NCI-H1105 treated with DMSO at 0.1 percent for 48 hours (cell line): Measurements from ENCODE around the gene TNS3.

Experiments used
- DNase-seq: peaks from one replicate; lab custom pipeline; 2025; lab: John Stamatoyannopoulos, UW

Gene TNS3

DNA sequence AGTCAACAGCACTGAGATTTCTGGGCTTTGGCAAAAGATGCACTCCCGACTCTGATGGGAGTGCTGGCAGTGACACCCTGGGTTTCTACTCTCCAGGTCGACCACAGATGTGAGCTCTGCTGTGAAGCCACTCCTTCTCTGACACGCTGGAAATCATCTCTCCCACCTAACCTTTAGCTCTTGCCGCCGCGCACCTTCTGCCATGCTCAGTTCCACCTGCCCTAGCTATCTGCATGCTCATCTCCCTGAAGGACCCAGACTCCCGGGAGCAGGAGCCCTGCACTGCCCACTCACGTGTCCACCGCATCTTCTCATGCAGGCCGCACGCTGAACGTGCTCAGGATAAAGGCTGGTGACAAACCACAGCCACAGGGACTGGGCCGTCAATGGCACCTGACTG is 174.8 kb downstream of the TNS3 start:
- no peak for DNase-seq

DNA sequence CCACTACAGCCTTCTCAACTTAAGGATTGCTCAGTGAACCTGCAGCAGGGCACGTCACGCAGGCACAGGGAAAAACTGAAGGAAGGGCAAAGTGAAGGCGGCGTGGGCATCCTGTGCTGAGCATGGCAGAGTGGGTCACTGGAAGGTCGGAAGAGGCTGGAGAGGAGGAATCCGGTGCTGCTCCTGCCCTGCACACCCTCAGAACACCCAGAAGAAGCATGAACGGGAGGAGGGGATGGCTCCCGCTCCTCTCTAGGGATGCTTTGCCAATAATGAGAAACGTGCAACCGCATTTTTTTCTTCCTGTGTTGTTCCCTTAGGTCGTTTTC is 175.1 kb downstream of the TNS3 start:
- DNase-seq, result no peak

DNA sequence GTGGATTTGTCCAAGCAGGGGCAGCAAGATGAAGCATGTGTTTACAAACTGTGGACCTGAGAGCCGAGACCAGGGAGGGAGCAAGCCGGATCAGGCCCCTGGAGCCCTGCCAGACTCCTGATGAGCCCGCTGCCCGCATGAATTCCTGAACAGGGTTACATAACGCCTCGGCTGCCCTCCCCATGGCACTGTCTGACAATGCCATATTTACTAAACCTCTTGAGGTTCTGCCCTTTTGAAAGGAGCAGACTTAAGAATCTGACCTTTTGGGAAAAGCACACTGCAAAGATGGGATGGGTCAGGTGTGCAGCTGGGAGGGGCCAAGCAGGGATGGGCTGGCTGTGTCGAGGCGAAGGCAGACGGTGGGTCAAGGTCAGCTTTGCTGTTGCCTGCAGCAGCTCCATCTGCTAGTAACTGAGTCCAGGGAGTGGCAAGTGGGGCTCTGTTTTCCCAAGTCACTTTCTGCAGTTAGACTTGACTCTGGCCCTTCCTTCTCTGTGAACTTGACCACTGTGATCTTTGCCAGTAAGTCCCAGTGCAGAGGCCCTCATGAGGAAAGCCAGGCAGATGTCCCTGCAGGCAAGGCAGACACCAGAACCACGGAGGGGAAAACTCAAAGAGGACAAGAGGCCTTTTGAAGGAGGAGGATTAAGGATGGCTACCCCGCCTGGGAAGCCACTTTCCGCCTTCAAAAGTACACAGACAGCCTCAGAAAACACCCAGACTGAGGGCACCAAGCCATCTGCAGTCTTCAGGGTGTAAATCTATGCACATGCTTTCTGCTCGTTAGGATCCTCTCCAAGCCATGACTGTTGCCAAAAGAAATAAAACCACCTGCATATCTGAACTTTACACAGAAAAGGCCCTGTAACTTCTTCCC is 175.8 kb downstream of the TNS3 start:
- DNase-seq, result no peak

DNA sequence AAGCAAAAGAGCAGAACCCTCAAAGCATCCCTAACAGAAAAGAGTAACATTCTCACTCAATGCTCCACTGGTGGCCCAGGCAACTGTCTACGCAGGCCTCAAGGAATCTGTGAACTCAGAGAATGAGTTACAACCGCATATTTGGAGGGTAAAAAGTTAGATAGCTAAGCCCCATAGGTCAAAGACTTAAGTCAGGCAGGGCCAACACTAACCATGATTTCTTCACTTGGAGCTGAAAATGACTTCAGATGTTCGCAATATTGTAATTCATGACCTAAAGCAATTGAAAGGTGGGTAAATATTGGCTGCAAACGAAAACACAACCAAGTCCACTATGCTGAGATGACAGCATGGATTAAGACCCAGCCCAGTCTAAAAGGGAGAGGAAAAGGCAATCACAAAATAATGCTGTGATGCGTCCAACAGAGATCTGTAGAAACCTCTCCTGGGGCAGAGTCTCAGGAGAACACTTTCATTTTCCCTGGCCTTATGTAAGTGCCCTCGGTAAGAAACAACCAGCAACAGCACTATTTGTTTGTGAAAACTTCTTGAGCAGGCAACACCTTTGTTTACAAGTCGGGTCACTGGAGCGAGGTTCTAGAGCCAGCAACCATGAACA is 176.5 kb downstream of the TNS3 start:
- DNase-seq, result no peak

DNA sequence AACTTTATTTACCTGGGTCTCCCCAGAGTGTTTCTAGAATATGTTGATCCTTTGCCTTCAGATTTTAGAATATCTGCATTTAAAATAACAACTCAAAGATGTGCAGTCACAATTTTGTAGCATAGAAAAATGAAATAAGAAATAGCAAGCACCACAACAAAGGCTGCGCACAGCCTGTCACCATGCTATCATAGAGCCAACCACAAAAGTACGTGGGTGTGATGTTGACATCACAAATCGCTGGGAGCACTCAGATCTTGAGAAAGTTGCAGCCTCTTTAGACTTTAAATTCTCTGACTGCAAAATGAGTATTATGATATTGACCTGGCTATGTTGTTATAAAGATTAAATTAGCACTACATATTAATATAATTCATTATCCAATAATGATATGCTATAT is 177.9 kb downstream of the TNS3 start:
- no peak for DNase-seq

DNA sequence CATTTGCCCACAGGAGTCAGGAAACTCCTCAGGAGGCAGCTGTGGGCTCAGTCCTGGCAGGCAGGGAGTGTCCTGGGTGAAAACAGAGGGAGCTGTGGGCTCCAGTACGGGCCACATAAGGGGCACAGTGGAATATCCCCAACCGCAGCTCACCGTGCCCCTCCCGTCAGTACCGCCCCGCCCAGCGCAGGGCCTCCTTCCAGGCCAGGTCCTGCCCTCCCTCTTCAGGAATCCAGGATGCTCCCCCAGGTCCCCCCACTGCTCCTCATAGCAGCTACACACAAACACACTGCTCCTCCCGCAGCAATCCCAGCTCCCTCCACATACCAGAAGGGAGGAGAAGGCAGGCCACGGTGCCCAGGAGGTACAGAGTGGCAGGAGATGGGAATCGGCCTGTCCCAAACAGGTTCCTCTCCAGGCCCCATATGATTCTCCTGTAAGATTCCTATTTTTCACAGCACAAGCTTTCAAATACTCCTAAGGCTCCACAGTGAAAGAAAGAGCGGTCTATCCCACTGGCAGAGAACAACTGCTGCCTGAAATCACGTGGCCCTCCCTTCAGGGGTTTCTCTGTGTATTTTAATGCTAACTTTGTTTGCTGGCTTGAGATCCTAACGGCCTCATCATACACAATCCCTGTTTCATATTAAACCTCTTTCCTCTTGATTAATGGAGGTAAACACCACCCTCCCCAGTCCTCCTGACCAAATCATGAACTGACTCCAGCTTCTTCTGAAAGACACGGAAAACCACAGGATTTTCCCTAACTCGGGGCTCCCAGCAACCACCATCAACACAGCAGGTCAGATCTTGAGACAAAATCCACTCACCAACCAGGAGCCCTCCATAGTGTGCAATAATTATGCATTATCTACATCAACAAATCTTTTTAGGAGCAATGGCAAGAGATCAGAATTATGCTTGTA is 178.7 kb downstream of the TNS3 start:
- no peak for DNase-seq

DNA sequence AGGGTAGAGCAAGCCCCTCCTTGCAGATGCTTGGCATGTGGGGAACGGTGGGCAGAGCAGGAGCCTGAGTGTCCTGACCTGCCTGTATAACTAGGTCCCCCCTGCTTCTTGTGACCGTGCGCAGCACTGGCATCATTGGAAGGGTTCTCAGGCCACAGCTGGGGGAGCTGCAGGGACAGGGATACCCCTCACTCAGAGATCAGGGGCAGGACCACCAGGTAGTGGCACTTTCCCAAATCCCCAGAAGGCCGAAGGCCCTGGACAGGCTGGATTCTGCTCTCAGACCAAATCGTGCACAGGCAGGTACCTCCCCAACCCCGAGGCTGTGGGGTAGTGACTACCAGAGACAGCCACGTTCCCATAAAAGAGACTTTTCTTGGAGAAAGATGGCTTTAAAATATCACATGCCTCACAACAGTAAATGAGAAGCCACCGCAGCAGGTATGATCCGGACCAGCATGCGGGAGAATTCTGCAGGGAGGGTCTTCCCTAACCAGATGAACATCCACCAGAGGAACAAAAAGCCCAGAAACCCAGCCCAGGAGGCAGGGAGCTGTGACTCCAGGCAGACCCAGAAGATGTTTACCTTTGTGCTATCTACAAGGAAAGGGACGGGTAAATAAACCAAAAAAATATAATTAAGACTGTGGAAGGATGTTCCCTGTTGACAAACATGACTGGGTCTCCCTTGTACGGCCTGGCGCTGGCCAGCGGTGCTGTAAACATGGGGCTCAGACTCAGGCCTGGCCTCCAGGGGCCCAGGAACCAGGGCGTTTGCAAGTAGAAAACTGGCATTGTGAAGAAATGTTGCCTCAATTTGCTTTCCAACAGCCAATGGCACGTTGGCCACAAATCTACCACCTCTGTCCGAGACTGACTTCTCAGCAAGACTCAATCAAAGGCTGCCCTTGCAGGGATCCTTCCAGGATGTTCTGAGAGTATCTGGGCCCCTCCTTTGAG is 180.0 kb downstream of the TNS3 start:
- DNase-seq, result no peak

DNA sequence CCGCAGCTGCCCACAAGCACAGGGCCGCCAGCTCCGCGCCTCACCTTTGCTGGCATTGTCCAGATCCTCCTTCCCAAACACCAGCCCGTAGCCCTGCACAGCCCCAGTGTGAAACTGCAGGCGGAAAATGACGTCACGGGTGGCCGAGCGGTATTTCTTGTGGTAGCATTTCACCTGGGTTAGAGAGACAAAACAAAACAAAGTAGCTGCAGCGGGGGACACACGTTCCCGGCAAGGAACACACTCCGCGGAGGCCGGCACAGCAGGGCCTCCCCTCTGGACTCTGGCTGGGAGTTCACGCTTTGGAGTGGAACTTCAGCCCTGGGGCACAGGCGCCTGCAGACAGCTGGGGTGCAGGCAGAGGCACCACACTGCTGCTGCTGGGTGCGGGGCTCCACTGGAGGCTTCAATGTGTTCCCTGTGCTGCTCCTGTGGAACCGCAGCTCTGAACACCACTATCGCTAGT is 181.1 kb downstream of the TNS3 start:
- no peak for DNase-seq

DNA sequence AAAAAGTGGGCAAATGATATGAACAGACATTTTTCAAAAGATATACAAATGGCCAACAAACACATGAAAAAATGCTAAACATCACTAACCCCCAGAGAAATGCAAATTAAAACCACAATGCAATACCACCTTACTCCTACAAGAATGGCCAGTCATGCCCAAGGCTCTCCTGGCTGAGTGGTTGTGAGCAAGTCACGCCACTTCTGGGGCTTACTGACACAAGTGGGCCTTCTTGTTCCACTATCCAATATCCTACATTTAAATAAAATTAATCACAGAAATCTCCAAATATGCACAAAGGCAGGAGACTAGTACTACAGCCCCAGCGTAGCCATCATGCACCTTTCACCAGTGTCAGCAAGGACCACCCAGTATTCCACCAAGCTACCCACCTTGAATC is 181.9 kb downstream of the TNS3 start:
- DNase-seq, result no peak

DNA sequence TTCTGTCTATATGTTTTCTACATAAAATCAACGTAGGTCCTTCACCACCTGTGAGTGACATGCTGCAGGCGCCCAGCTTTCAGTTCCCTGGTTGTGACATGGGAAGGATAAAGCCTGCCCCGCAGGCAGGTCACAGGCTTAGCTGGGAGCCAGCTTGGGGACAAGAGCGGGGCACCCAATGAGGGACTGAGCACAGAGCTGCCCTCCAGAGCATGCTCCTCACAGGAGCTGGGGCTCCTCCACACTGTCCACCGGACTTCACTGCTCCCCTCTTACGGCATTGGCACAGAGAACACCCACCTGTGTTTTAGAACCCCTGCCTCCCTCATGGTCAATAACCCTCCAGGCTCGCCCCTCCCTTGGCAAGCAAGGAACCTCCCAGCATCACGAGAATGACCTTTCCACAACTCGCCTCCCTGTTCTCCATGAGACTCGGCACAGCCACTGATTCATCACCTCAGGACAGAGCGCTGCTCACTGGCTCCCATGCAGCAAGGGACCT is 187.1 kb downstream of the TNS3 start:
- DNase-seq, result no peak

DNA sequence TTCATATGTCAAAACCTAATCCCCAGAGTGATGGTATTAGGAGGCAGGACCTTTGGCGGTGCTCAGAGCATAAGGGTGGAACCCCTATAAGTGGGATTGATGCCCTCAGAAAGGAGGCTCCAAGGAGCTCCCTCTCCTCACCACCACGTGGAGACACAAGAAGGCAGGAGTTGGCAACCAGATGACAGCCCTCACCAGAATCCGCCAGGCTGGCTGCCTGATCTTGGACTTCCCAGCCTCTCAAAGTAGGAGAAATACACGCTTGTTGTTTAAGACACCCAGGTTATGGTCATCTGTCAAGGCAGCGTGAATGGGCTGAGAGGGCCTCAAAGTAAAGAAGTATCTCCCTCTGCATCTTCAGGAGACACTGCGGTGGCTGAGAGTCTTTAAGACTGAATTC is 187.7 kb downstream of the TNS3 start:
- DNase-seq, result no peak

DNA sequence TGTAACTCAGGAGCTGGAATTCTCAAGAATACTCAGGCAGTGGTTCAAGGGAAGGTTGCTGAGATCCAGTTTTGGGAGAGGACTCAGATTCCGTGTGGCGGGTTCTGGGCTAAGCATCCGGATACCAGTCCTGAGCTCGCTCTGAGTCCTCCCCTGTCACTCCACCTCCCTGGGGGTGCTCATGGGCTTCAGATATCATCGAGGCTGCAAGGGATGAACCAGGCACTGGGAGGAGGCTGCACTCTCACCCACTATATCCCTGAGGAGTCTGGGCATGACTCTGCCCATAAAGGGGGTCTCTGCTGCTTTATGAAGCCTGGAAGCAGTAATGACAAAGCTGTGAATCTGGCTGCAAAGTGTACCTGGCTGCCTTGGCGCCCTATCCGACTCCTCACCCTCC is 188.5 kb downstream of the TNS3 start:
- DNase-seq, result no peak

DNA sequence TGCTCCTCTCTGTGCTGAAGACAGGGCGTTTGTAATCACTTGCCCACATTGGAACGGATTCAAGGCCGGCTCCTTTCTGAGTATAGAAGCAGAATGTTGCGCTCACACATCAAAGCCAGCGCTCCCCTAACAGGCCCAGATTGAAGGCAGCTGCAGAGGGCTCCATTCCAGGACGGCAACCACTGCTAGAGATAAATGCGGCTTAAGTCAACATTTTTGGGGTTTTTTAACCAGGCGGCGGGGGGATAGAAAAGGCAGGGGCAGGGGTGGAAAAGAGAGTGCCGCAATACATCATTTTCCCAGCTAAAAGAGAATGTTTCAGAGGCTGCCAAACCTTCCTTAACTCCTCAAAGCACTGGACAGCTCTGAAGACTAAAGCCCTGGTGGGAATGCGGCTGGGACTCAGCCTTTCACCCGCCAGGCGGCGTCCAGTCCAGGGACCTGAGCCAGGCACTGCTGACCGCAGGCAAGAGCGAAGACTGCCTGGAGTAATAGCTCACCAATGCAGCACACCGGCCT is 189.6 kb downstream of the TNS3 start:
- DNase-seq, result no peak

DNA sequence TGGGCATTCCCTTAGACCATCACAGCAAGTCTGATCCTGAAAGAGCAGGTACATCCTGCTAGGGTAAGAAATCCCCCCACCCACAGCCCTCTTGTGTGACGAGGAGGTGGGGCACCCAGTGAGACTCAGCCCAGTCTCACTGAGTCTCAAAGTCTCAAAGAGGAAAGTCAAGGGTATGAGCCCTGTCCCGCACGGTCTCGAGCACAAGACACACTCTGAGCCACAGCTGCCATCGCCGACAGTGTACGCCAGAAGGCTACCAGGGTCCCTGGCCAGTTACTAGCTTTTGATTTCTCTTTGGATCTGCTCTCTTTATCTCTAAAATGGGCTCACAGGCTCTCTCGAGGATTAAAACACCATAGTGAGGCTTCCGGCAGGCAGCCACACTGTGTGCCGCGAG is 190.2 kb downstream of the TNS3 start:
- no peak for DNase-seq

DNA sequence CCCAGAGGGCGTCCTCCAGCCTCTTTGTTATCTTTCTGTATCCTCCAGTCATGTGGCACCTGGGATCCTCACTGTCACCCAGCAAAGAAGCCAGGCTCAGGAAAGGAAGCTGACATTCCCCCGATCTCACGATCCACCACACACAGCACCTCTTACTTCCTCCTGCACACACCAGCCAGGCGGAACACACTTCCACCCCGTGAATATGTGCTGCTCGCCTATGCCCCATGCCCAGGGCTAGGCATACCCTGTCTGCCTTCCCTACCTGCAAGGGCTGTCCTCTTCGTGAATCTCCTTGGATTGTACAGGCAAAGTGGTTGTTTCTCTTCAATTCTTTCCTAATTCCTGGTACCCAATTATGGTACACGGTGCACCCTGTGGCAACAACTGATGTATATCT is 191.0 kb downstream of the TNS3 start:
- no peak for DNase-seq

DNA sequence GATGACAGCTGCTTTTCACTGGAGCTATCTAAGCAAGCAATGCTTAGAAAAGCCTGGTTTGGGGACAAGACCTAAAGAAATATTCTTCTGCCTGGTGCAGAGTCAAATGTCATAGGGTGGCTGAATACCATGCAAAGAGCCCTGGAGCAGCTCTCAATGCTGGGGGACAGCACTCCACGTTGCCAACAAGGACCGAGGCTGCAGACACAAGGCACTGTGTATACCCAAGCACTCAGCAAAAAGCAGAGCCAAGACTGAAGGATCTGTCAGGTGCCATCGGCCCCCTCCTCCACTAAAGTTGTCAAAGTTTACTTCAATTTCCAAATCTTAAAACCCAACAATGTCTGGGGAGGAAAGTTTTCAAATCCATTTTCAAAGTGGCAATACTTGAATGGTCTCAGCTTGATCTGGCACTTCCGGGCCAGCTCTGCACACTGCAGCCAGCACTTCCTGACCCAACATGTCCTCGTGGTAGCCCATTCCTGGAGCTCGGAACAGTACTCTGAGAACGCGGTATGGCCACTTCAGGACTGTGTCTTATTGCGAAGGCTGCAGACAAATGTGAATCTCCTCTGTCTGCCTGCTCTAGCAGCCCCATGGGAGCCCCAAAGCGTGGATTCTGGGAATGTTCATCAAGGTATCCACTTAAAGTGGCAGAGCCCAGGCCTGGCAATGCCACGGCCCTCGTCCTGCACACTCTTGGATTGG is 191.8 kb downstream of the TNS3 start:
- DNase-seq, result no peak

DNA sequence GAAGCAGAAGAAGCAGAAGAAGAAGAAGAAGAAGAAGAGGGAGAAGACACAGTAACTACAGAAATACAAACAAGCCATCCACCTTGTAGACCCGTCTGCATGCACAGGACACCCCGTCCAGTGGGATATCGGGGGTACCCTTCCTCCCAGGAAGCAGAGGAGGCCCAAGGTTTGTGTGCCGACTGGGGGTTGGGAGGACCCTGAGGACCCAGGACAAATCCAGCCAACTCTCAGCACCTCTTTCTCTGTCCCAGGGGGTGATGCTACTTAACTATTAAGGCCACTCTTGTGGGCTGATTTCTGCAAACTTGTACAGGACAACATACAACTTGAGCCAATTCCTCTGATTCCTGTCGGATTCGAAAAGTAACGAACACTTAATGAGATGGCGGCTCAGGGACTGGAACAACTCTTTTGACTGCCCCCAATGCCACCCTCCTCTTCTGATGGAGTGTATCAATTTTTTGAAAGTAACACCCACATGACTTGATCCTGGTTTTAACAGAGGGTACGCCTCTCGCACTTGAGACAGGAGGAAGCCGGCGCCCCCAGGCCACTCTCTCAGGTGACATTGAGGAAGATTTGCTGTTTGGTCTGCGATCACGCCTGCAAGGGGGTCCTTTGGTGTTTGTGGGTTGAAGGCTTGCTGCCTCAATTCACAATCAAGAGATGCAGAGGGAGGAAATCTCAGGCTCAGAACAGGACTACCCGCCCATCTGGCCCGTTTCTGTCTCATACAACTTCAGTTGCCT is 192.6 kb downstream of the TNS3 start:
- no peak for DNase-seq

DNA sequence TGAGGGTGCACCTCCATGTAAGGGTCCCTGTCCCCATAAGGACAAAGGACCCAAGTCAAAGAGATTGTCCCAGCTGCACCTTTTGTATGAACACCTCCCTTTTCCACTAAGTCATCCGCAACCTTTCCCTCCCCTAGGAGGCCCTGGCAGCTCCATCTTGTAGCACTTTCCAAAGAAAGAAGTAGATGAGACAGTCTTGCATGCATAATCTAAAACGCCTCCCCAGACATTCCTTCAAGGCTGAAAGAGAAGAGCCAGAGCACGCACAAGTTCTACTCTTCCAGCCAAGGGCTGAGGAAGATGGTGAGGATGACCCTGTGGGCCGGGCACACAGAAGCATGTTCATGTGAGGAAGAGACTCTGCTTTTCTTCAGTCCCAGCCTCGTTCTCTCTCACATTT is 194.4 kb downstream of the TNS3 start:
- DNase-seq, result no peak

DNA sequence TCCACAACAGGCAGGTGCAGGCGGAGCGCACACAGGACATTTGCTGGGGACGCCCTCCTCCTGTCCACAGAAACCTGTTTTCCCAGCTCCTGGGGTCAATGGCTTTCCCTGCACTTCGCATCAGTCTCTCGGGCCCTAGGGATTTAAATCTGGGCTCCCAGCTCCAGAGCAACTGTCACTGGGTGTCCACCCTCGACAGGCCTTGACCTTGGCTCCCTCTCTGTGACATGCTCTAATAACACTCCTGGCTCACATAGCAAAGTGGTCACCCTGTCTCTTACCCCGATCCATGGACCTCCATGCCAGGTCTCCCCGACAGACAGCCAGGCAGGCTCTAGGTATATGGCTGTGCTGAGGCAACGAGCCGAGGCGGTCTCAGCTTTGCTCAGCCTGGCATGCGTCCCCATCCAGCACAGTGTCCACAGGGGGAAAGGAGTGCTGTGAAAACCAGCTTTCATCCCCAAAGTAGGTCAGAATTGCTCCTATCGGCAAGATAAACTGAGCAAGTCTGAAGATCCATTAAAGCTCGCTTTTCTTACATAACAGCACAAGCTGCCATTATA is 195.6 kb downstream of the TNS3 start:
- DNase-seq, result no peak
